ENCODE results near the gene PPA2.

The PPA2 gene

DNA sequence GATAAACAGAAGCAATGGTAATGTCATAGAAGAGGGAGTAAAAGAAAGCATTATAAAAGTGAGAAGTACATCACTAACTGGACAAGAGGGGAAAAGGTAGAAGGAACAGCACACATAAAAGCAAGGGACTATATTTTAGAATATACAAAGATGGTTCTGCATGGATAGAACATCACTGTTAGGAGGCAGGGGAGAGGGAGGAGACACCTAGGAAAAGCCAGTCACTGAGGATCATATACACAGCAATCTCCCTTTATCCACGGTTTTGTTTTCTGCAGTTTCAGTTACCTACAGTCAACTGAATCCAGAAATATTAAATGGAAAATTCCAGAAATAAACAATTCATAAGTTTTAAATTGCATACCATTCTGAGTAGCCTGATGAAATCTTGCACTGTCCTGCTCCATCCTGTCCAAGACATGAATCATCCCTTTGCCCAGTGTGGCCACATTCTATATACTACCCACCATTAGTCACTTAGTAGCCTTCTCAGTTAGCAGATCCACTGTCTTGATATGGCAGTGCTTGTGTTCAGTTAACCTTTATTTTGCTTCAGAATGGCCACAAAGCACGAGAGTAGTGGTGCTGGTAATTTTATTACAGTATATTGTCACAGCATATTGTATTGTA lies 74.2 kb downstream of the PPA2 start:
- DNase-seq (ENCODE audit: low read depth in 2 of 2, low spot score in 1 of 2): no peak

DNA sequence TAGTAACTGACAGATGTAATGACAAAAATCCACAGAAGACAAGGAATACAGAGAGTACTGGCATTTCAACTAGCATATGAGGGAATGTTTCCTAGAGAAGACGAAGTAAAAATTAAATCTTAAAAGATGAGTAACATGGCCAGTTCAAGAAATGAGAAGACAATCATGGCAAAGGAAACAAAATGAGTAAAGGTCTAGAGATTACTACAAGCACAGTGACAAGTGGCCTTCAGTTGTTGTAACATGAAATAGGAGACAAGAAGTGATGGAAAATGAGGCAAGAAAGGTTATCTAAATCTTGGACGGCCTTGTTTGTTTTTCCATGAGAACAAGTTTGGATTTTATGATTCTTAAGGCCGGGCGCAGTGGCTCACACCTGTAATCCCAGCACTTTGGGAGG lies 81.0 kb downstream of the PPA2 start:
- DNase-seq (ENCODE audit: low read depth in 2 of 2, low spot score in 1 of 2): no peak

DNA sequence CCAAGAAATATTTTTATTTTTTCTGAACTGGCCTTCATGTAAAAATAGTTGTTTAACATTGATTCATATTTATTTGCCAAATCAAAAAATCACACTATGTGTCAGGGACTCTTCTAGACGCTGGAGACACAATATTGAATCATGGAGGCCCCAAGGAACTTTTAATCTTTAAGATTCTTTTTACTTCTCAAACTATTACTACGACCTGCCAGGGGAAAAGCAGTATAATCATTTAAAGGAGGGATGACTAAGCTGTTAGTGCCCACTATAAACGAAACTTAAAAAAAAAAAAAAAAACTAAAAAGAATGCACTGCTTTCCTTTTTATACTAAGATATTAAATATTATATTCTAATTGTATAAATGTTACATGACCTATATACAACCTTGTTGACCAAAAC lies 84.7 kb downstream of the PPA2 start:
- DNase-seq (ENCODE audit: low read depth in 2 of 2, low spot score in 1 of 2): no peak

DNA sequence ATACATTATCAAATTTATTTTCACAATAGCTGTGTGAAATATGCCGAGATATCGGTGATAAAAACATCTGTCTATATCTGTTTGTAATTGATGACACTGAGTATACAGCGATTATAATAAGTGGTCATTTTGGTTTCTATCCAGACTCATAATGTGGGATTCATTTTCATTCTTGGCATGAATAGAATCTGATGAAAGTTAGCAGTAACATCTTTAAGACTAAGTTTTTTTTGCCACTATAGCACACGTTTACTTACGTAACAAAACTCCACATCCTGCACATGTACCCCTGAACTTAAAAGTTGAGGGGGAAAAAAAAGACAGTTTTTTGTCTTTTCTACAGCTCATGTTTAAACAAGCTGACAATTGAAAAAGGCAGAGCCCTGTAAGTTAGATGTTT lies 86.4 kb downstream of the PPA2 start:
- DNase-seq (ENCODE audit: low read depth in 2 of 2, low spot score in 1 of 2): no peak

GRCh38 chr4:105386012-105386411 lies 87.8 kb downstream of the PPA2 start:
- DNase-seq (ENCODE audit: low read depth in 2 of 2, low spot score in 1 of 2): no peak

DNA sequence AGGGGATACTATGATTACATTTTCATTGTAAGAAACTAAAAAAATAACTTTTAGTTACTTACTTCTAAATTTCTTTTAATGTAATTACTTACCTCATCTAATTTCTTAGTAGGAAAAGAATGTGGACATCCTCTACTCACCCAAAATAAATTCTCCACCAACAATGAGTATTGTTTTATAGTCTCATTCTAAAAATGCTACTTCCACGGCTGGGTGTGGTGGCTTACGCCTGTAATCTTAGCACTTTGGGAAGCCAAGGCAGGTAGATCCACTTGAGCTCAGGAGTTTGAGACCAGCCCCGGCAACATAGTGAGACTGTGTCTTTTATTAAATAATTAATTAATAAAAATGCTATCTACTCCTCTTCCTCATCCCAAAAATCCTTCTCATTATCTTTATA lies 99.8 kb downstream of the PPA2 start:
- DNase-seq (ENCODE audit: low read depth in 2 of 2, low spot score in 1 of 2): no peak

DNA sequence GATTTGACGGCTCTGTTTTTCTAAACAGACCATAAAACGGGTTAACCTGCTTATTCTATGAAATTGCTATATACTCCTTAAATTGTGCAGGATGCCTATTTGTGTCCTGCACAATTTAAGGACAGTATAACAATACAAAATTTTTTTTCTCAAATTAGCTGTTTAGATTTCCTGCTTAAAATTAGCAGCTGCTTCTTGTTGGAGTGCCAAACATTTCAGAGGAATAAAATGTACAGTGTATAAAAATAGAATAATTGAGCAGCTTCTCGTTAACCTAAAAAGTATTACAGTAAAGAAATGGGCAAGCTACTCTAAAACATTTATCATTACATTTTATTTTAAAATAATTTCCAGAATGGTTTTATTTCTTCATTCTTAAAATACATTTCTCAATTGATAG lies 100.5 kb downstream of the PPA2 start:
- DNase-seq (ENCODE audit: low read depth in 2 of 2, low spot score in 1 of 2): no peak

GRCh38 chr4:105369988-105370387 lies 103.9 kb downstream of the PPA2 start:
- no peak for DNase-seq (ENCODE audit: low read depth in 2 of 2, low spot score in 1 of 2)

- DNase-seq (ENCODE audit: low read depth in 2 of 2, low spot score in 1 of 2): no peak
These were observed 112.8 kb downstream of the PPA2 start for GRCh38 chr4:105361053-105361452.

DNA sequence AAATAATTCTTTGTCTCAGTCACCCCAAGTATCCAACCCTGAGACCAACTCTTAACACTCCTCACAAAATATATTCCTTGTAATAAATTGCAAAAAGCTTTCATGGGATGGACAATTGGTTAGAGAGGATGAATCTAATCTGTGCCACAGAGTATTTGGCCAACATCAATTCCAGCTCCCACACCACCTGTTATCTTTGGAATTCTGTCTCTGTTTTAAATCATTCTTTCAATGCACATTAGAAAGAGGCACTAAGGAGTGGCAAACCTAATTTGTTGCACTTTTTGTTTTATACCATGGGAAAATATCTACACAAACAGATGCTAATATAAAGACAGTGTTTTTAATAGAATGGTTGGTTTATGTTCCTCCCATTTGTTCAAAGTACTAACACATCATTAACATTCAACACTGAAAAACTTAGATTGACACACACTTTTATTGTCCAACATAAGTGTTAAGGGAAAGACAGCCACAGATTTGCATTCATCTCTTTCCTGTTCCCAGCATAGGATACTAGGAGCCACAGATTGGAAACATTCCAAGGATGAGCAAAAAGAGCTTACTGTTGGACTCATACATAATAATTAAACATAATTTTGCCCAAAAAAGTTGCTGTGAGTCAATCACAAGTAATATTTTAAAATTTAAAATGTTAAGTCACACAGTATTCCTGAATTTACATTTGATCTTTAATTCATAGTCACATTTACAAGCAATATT lies 116.4 kb downstream of the PPA2 start:
- DNase-seq (ENCODE audit: low read depth in 2 of 2, low spot score in 1 of 2): no peak

DNA sequence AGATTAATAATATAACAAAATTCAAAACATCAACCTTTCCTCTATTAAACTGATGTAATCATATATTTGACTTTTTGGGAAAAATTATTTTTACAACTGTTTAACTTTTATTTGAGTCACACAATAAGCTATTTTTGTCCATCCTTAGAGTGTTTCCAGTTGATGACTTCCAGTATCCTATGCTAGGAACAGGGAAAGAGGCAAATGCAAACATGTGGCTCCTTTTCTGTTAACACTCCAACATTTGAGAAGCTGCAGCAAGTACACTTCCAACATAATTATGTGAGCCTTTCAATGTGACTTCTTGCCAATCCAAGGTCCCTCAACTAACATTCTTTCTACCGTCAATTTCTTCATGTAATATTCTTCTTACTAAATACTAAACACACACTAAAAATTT lies 117.7 kb downstream of the PPA2 start:
- DNase-seq (ENCODE audit: low read depth in 2 of 2, low spot score in 1 of 2): no peak

- no peak for DNase-seq (ENCODE audit: low read depth in 2 of 2, low spot score in 1 of 2)
These were observed 121.0 kb downstream of the PPA2 start for GRCh38 chr4:105352826-105353225.

GRCh38 chr4:105351861-105352260 lies 122.0 kb downstream of the PPA2 start:
- no peak for DNase-seq (ENCODE audit: low read depth in 2 of 2, low spot score in 1 of 2)

DNA sequence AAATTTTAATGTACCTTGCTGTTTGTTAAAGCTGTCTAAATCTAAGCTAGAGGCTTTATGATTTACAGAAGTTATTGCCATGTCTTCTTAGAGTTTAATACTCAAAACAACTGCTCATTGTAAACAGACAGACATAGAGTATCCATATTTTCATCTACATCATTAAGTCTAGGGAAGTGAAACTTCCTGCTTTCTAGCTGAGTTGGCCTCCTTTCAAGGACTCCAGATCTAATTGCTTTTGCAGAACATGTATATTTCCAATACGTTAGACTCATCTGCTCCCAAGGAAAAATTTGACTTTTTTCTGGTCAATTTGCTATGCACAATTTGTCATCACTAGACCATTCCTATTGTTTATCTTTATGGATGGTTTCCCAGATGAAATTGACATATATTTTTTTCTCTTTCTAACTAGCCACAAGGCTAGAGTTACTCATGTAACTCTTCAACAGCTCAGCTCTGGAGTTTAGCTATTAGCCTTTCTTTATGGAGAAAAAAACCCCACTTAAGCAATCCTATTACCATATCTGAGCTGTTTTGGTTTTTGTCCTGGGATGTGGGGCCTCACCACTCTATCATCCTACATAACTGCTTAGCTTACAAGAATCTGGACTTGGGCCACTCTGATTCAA lies 122.9 kb downstream of the PPA2 start:
- no peak for DNase-seq (ENCODE audit: low read depth in 2 of 2, low spot score in 1 of 2)

GRCh38 chr4:105348719-105349118 lies 125.1 kb downstream of the PPA2 start:
- no peak for DNase-seq (ENCODE audit: low read depth in 2 of 2, low spot score in 1 of 2)

GRCh38 chr4:105346869-105347268 lies 127.0 kb downstream of the PPA2 start:
- no peak for DNase-seq (ENCODE audit: low read depth in 2 of 2, low spot score in 1 of 2)

DNA sequence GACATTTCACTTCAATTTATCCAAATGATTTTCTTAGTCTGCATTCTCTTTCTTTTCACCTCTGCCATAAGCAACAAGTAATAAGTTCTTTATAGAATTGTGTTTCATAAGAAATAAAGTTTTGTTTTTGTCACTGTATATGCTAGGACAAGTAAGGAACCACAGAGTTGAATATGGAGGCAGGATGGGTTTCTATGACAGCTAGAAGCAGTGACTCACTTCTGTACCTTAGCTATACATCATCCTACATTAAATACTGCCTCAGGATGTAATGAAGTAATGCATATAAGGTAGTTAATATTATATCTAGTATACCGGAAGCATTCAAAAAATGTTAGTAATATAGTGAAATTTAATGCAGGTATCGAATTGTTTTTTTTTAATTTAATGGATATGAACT lies 128.0 kb downstream of the PPA2 start:
- DNase-seq (ENCODE audit: low read depth in 2 of 2, low spot score in 1 of 2): no peak

DNA sequence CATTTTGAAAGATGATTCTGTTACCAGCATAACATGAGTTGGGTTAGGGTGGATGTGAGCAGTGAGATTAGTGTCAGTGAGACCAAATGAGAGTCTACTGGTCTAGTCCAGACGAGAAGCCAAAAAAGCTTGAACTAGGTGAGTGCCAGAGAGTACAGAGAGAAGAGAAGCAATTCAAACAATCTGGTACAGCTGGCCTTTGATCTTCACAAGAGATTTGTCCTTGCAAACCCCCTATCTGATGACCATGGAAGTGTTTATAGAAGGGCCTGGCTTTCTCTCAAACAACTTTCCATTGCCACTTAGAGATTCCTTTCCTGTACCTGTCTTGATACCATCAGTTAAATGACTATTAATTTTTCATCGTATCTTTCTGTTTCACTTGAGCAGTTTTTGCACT lies 128.5 kb downstream of the PPA2 start:
- DNase-seq (ENCODE audit: low read depth in 2 of 2, low spot score in 1 of 2): no peak

DNA sequence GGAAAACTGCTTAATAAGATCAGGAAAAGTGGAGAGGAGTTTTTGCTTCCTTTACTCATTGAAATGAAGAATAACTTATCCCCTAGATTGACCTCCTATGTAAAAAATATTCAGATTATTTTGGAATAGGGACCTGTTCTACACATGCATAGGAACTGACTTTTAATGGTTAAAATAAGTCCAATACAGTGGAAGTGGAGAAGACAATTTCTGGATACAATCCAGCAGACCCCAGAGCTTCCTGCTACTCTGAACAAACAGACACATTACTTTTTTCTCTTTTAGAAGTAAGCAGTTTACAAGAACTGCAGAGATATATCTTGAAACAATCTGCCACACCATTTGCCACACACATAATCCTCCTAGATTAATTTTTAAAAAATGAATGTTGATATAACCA lies 129.7 kb downstream of the PPA2 start:
- no peak for DNase-seq (ENCODE audit: low read depth in 2 of 2, low spot score in 1 of 2)

GRCh38 chr4:105343146-105343931 lies 130.5 kb downstream of the PPA2 start:
- DNase-seq (ENCODE audit: low read depth in 2 of 2, low spot score in 1 of 2): no peak

DNA sequence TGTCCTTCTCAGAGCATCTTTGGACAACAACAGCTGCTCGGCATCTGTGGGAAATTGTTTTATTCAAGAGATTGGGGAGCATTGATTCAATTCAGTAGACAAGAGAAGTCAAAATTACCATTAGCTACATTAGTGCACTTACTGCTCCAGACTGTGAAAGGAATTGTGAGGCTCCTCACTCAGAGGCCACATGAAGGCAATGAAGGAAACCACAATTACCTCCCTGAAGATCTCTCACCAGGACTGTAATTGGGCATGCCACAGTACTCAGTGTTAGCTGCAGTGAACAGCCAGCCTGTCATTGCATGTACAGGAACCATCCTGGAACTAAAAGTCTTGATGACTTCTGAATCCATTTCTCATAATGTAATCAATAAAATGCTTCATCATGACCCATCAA lies 144.8 kb downstream of the PPA2 start:
- DNase-seq (ENCODE audit: low read depth in 2 of 2, low spot score in 1 of 2): no peak

DNA sequence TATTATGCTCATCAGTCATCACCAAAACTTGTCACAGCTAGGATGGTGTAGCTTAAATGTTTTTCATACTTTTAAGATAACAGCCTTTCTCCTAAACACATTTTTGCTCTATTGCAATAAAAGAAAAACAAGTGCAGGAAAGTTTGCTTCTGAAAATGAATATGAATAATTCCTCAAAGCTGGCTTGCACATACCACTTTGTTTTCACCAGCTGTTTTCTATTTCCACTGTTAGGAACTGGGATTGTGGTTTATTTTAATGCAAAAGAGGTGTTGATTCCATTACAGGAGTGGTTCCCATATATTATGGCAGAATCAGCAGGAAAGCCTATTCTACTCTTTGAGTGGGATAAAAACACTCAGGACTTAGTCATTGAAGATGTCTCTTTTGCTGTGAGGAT lies 145.9 kb downstream of the PPA2 start:
- DNase-seq (ENCODE audit: low read depth in 2 of 2, low spot score in 1 of 2): no peak
